A172 (cell line): ENCODE measurements around the gene CENPP. TPM values are rescaled to one million over a fixed set of nuclear protein-coding genes. Genes with fewer than 3 reads are reported as not detected.

ENCODE experiments used
- DNase-seq: peaks from one replicate; pipeline ENCODE4 v3.0.0-alpha.2; 2015; ENCODE audit warnings: low spot score
- total RNA-seq: library from RNA; depleted of rRNA; stranded (reverse); fragments of >200 nt; shearing (Covaris generic); gene quantifications from 2 replicates; pipeline ENCODE4 v1.2.3, GENCODE V29; 2014; rRNA removed

CENPP gene
- total RNA-seq: 11.6 and 19.0 TPM in 2 replicates

GRCh38 chr9:92325269-92325990 lies at the start of gene CENPP, which contains the start of gene NOL8:
Gene CENPP (plus strand): TSS chr9:92325953.
Gene NOL8 (minus strand): TSS chr9:92325350. CDS start chr9:92324161, 1,189 bp downstream.
- peak; percentile 88 for DNase-seq

GRCh38 chr9:92276331-92277032 lies 49.3 kb upstream of the CENPP start:
- DNase-seq: peak; percentile 60

GRCh38 chr9:92278110-92278509 lies 47.6 kb upstream of the CENPP start:
- no peak for DNase-seq

GRCh38 chr9:92279302-92279701 lies 46.5 kb upstream of the CENPP start:
- DNase-seq: no peak

GRCh38 chr9:92289708-92290390 lies 35.9 kb upstream of the CENPP start:
- no peak for DNase-seq

- DNase-seq: no peak
Measured at GRCh38 chr9:92290785-92291429, 34.8 kb upstream of the CENPP start.

GRCh38 chr9:92291577-92291976 lies 34.2 kb upstream of the CENPP start:
- no peak for DNase-seq

- peak; percentile 16 for DNase-seq
Measured at GRCh38 chr9:92292338-92293074, 33.2 kb upstream of the CENPP start.

- no peak for DNase-seq
Measured at GRCh38 chr9:92293075-92293354, 32.7 kb upstream of the CENPP start.

GRCh38 chr9:92293452-92294296 lies 32.1 kb upstream of the CENPP start, which contains the start of gene IARS1:
Gene IARS1 (minus strand): TSS chr9:92293697. CDS start chr9:92289419, 4,278 bp downstream.
- peak; percentile 97 for DNase-seq

- DNase-seq: peak; percentile 19
Measured at GRCh38 chr9:92294297-92294676, 31.5 kb upstream of the CENPP start.

GRCh38 chr9:92295240-92295790 lies 30.4 kb upstream of the CENPP start:
- no peak for DNase-seq

GRCh38 chr9:92295827-92296258 lies 29.9 kb upstream of the CENPP start:
- DNase-seq: no peak

GRCh38 chr9:92297611-92298010 lies 28.1 kb upstream of the CENPP start:
- no peak for DNase-seq

GRCh38 chr9:92298036-92298435 lies 27.7 kb upstream of the CENPP start:
- DNase-seq: no peak

GRCh38 chr9:92299116-92299515 lies 26.6 kb upstream of the CENPP start:
- DNase-seq: no peak

- DNase-seq: no peak
Measured at GRCh38 chr9:92300936-92301335, 24.8 kb upstream of the CENPP start.

- DNase-seq: no peak
Measured at GRCh38 chr9:92308893-92309292, 16.9 kb upstream of the CENPP start.

GRCh38 chr9:92310562-92310961 lies 15.2 kb upstream of the CENPP start:
- no peak for DNase-seq
